Astrocyte (in vitro differentiated cells and primary cell): ENCODE measurements around the gene FBXO10.

Source experiments
- CTCF ChIP-seq: IDR thresholded peaks from 2 replicates; pipeline ENCODE4 v1.5.1; 2011; ENCODE audit warnings: low read depth, mild to moderate bottlenecking, inconsistent platforms, low read length, moderate library complexity; ENCODE audit not compliant: insufficient read depth
- EZH2 ChIP-seq: IDR thresholded peaks from 2 replicates; pipeline ENCODE4 v1.6.1; 2012; ENCODE audit warnings: mild to moderate bottlenecking, low read length, inconsistent platforms; ENCODE audit not compliant: insufficient read depth

GRCh38 chr9:37620396-37620795 is 44.2 kb upstream of the FBXO10 start:
- TF ChIP-seq CTCF (no peak), EZH2 (no peak)
